Body of pancreas (tissue), 4 donors: ENCODE data around the gene MBD3L4. TPM values are rescaled to one million over a fixed set of nuclear protein-coding genes. Genes with fewer than 3 reads are reported as not detected.

ENCODE experiments used
- ATAC-seq: fragments of 150-250 bp; one replicate; pipeline ENCODE4 v1.9.1; 2016
- DNase-seq, 4 donors: peaks; one replicate each; pipeline ENCODE4 v3.0.0-alpha.2; 2019
- H3K27ac ChIP-seq, 4 donors: fragments of 200-600 bp; sonication (generic); 1 replicate in 3 of 4; 2 replicates in 1 of 4; pipeline versions ENCODE4 v1.5.1 to v1.6.1; 2016 to 2019; ENCODE audit warnings: mild to moderate bottlenecking in 1 of 4, mixed read lengths in 1 of 4, moderate library complexity in 1 of 4
- H3K27me3 ChIP-seq, 2 donors: fragments of 200-600 bp; sonication (generic); one replicate each; pipeline ENCODE4 v1.6.0; 2016; ENCODE audit warnings: mild to moderate bottlenecking in 1 of 2
- H3K36me3 ChIP-seq, 2 donors: fragments of 200-600 bp; sonication (generic); replicated peaks in 1 of 2; 2 replicates each; pipeline ENCODE4 v1.5.1; 2016; ENCODE audit warnings: low read depth in 2 of 2; ENCODE audit not compliant: insufficient read depth in 1 of 2
- H3K4me1 ChIP-seq: fragments of 200-600 bp; sonication (generic); one replicate; pipeline ENCODE4 v1.6.0; 2016
- H3K4me3 ChIP-seq, 2 donors: fragments of 200-600 bp; sonication (generic); 1 replicate in 1 of 2; 2 replicates in 1 of 2; pipeline ENCODE4 v1.5.1; 2016 to 2019
- H3K9me3 ChIP-seq, 3 donors: fragments of 200-600 bp; sonication (generic); 1 replicate in 2 of 3; 2 replicates in 1 of 3; pipeline ENCODE4 v1.5.1; 2016
- CTCF ChIP-seq, 7 experiments: fragments of 450-650 bp in 4 of 7; fragments of 200-600 bp in 3 of 7; sonication (generic) in 3 of 7; IDR thresholded peaks; one replicate each; pipeline ENCODE4 v1.5.1; 2016 to 2019; ENCODE audit warnings: antibody characterized with exemption in 7 of 7
- POLR2A ChIP-seq, 3 donors: fragments of 450-650 bp; IDR thresholded peaks; one replicate each; pipeline ENCODE4 v1.6.1; 2016; ENCODE audit warnings: antibody characterized with exemption in 3 of 3, mild to moderate bottlenecking in 2 of 3
- WGBS, 2 donors: methylation state at CpG; one replicate each; pipeline ENCODE4 v1.1.5; 2017; 5-methylcytosine and 5-hydroxymethylcytosine counted together
- intact Hi-C: fragments of 100-400 bp; cut with DNase I; formaldehyde crosslinking; loops from one replicate; pipeline ENCODE4 v1.15.1; 2023
- total RNA-seq, 2 donors: library from RNA; depleted of rRNA; stranded (reverse); fragments of >200 nt; gene quantifications; one replicate each; pipeline ENCODE4 v1.1.0, GENCODE V29; 2016

Gene MBD3L4
- total RNA-seq, 2 donors from 2014 or later, result not detected

- intact Hi-C loops, result no loop called here
- no peak for ATAC-seq
- Histone ChIP-seq H3K27me3 (no peaks in the 10 kb centered on the region), H3K4me3 (no peak overlapping the region), H3K27ac (no peak overlapping the region), H3K36me3 (peaks cover 33 to 62% of the 10 kb centered on the region in 2 donors), H3K4me1 (peaks cover 11% of the 10 kb centered on the region), H3K9me3 (peaks cover 0 to 23% (median 2%) of the 10 kb centered on the region in 3 donors)
- DNase-seq, result no peak
- WGBS, 2 donors, result 94 to 98% methylated on average over 27 of the region's 29 CpGs
- TF ChIP-seq CTCF (IDR thresholded peaks at IDR 0.05) (no peak), POLR2A (IDR thresholded peaks at IDR 0.05) (no peak)
Observed at GRCh38 chr19:7074705-7075282, 34.8 kb upstream of the MBD3L4 start.

GRCh38 chr19:7072541-7072940, 32.6 kb upstream of the MBD3L4 start:
- Histone ChIP-seq H3K4me3 (no peak overlapping the region), H3K9me3 (peaks cover 0 to 1% (median 0%) of the 10 kb centered on the region in 3 donors), H3K27ac (no peak overlapping the region), H3K27me3 (no peaks in the 10 kb centered on the region), H3K4me1 (peaks cover 12% of the 10 kb centered on the region), H3K36me3 (peaks cover 16 to 45% of the 10 kb centered on the region in 2 donors)
- intact Hi-C loops, result no loop called here
- ATAC-seq, result no peak
- TF ChIP-seq POLR2A (IDR thresholded peaks at IDR 0.05) (no peak), CTCF (IDR thresholded peaks at IDR 0.05) (no peak)
- WGBS, 2 donors, result 82 to 87% methylated on average over 6 of the region's 6 CpGs
- no peak for DNase-seq

GRCh38 chr19:7069904-7070226, 29.9 kb upstream of the MBD3L4 start:
- Histone ChIP-seq H3K4me1 (peaks cover 12% of the 10 kb centered on the region), H3K9me3 (no peaks in the 10 kb centered on the region), H3K27ac (peak overlapping the region; percentile 48 to 94 (median 71)), H3K27me3 (no peaks in the 10 kb centered on the region), H3K36me3 (peaks cover 3 to 20% of the 10 kb centered on the region in 2 donors), H3K4me3 (peak overlapping the region; percentile 68 to 99)
- no peak for TF ChIP-seq POLR2A (IDR thresholded peaks at IDR 0.05)
- no peak for ATAC-seq
- intact Hi-C loops, result no loop called here
- no peak for DNase-seq
- 1 to 8% methylated on average over 4 to 12 of the region's 12 CpGs for WGBS, 2 donors

GRCh38 chr19:7069042-7069903, 29.3 kb upstream of the MBD3L4 start, which contains the start of gene ZNF557:
Gene ZNF557 (plus strand): TSS chr19:7069703. CDS start chr19:7075075, 5,372 bp downstream.
- TF ChIP-seq CTCF (IDR thresholded peaks at IDR 0.05) (no peak), POLR2A (IDR thresholded peaks at IDR 0.05) (peak in 2 of 3 donors; percentile 72 to 74)
- WGBS, 2 donors, result 1% methylated on average over 26 to 56 of the region's 56 CpGs

GRCh38 chr19:7068599-7068998, 28.6 kb upstream of the MBD3L4 start:
- no peak for ATAC-seq
- intact Hi-C loops, result no loop called here
- no peaks in the 10 kb centered on the region for H3K27me3 ChIP-seq
- WGBS, 2 donors, result 72 to 91% methylated on average over 4 to 6 of the region's 6 CpGs
- TF ChIP-seq POLR2A (IDR thresholded peaks at IDR 0.05) (no peak), CTCF (IDR thresholded peaks at IDR 0.05) (no peak)
- peaks cover 3 to 15% of the 10 kb centered on the region in 2 donors for H3K36me3 ChIP-seq
- H3K4me3 ChIP-seq, result no peak overlapping the region
- H3K27ac ChIP-seq, result peak overlapping the region; percentile 12 to 94 (median 67)
- no peaks in the 10 kb centered on the region for H3K9me3 ChIP-seq
- no peak for DNase-seq
- peaks cover 12% of the 10 kb centered on the region for H3K4me1 ChIP-seq

More at GRCh38 chr19:7069042-7069903, 29.3 kb upstream of the MBD3L4 start, which contains the start of gene ZNF557:
- intact Hi-C loops, result no loop called here
- DNase-seq (peak; percentile 99 to 100 (median 100)), ATAC-seq (peak; percentile 100)
- H3K4me1 ChIP-seq, result peaks cover 12% of the 10 kb centered on the region
- peaks cover 3 to 19% of the 10 kb centered on the region in 2 donors for H3K36me3 ChIP-seq
- H3K27me3 ChIP-seq, result no peaks in the 10 kb centered on the region
- peak within 1 kb of the TSS; percentile 48 to 94 (median 71) for H3K27ac ChIP-seq
- peak within 1 kb of the TSS; percentile 68 to 99 for H3K4me3 ChIP-seq
- no peaks in the 10 kb centered on the region for H3K9me3 ChIP-seq
